Measurements from ENCODE around the gene TNFAIP3.

GRCh38 chr6:137834508-137834907, 32.6 kb upstream of the TNFAIP3 start:
- TF ChIP-seq YY1 (IDR thresholded peaks at IDR 0.05; ENCODE audit: insufficient read depth, insufficient read length) (no peak), ZNF274 (IDR thresholded peaks at IDR 0.05; ENCODE audit: low read depth, low read length) (no peak)

All from NT2/D1 (cell line).